HG03439 (cell line): Measurements from ENCODE around the gene CRYBG2.
"Not testable (repeated sequence)": the region's sequence is repeated elsewhere in the genome, so short reads cannot be mapped to it uniquely, and the experiment has no call there.

Experiments
- ATAC-seq: cut with Tn5 transposase; IDR thresholded peaks from one replicate; pipeline ENCODE4 v1.9.1; 2021; ENCODE audit warnings: mild to moderate bottlenecking, moderate library complexity; ENCODE audit not compliant: unreplicated experiment

CRYBG2 gene

DNA sequence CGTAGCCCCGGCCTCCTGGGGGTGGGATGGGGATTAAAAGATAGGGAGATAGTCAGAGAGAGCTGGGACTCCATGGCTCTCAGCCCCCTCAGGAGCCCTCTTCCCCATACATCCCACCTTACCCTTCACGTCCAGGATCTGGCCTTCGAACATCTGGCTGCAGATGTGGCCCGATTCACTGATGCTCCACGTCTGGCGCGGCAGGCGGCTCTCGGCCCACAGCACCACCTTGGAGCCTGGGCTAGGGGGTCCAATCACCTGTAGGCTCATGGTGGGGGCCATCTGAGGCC is 31.9 kb downstream of the CRYBG2 start:
- no peak for ATAC-seq

DNA sequence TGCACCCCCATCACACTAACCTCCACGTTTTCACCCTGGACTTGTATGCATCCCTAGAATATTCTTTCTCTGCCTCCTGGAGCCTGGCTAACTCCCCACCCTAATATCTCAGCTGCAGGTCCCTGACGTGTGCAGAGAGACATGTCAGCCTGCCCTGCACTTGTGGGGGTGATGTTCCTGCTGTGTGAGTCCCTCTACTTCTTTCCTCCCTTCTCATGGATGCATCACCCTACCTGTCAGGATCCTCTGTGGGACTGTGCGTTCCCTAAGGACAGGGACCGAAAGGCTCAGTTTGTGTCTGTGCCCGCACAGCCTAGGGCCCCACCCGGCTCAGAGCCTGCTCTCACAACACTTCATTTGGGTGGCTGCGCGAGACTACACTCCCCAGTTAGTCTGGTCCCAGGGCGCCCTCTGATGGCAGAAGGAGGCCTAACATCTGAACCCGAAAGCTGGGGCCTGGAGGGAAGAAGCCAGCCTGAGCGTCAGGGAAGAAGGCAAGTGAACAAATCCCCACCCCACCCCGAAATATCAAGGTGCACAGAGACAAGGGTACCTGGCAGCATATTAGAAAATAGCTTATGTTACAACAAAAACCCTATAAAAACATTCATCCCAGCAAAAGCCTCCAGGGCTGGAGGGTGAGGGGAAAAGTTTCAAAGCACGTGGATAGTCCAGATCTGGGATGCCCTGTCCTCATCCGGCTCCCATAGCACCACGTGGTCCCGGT is 32.5 kb downstream of the CRYBG2 start:
- ATAC-seq: no peak

DNA sequence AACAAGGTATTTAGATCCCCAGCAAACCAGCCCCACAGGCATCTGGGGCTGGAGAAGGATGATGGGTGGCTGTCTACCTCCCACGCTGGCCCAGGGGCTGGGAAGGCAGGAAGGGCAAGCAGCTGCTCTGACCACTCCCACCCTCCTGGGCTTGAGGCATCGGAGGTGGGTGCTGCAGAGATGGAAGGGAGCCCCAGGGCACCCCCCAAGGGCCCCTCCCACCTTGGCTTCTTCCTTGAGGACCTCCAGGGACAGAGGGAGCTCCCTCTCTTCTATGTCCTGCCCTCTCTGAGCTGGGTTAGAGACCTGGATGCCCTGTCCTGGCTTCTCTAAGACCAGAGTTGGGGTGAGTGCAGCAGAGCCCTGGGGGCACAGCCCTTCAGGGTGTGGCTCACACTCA is 33.0 kb downstream of the CRYBG2 start:
- ATAC-seq: no peak

- ATAC-seq: no peak
These were observed 35.4 kb downstream of the CRYBG2 start for GRCh38 chr1:26318338-26319064.

- no peak for ATAC-seq
These were observed 36.2 kb downstream of the CRYBG2 start, which contains the start of gene CD52 for GRCh38 chr1:26317612-26318337. CD52 (plus strand) TSS chr1:26317958; CDS start chr1:26318018, 60 bp downstream.

- no peak for ATAC-seq
These were observed 36.8 kb downstream of the CRYBG2 start for GRCh38 chr1:26317146-26317545.

- no peak for ATAC-seq
These were observed 37.8 kb downstream of the CRYBG2 start for GRCh38 chr1:26315874-26316850.

- ATAC-seq: no peak
These were observed 39.4 kb downstream of the CRYBG2 start for GRCh38 chr1:26314501-26314900.

GRCh38 chr1:26307966-26308899 is 45.7 kb downstream of the CRYBG2 start:
- not testable (repeated sequence) for ATAC-seq

DNA sequence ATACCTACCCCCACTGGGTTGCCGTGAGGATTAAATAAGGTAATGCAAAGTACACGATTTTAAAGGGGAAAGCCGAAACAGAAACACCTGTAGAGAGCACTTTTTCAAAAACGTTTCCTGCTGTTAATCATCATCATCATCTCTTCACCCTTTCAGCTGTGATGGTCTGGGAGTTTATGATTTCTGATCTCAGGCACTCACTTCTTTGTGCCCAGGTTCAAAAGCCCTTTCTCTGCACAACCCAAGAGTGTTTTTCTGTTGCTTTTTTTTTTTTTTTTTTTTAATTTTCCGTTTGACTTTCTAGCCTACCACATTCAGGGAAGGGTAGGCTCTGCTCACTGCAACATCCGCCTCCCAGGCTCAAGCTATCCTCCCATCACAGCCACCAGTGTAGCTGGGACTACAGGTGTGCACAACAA is 46.6 kb downstream of the CRYBG2 start:
- no peak for ATAC-seq

- peak; percentile 99 for ATAC-seq
These were observed 47.4 kb downstream of the CRYBG2 start, which contains the start of gene UBXN11 for GRCh38 chr1:26306290-26307229. UBXN11 (minus strand) TSS chr1:26306636; CDS start chr1:26302883, 3,753 bp downstream.

DNA sequence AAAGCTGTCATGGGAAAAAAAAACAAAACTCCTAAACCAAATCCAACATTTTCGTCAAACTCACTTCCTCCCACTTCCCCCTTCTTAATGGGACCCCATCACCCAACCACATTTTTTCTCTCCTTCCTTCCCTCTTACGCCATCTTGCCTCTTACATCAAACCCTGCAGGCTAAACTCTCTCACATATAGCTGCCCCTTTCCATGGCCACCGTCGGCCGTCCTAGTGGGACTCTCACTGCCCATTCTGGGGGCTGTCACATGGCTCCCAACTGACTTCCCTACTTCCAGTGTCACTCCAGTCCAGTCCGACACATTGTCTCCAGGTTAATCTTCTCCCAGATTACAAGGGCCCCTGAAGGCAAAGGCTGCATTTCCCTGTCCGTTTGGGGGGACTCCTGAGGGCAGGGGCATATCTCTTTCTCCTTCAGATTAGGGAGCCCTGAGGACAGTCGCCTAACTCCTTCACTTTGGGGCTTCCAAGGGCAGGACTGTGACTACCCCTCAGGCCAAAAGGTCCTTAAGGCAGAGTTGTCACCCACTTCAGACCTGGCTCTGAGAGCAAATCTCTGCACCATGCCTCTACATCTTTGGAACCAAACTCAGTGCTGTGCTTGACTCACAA is 48.2 kb downstream of the CRYBG2 start:
- ATAC-seq: peak; percentile 8

DNA sequence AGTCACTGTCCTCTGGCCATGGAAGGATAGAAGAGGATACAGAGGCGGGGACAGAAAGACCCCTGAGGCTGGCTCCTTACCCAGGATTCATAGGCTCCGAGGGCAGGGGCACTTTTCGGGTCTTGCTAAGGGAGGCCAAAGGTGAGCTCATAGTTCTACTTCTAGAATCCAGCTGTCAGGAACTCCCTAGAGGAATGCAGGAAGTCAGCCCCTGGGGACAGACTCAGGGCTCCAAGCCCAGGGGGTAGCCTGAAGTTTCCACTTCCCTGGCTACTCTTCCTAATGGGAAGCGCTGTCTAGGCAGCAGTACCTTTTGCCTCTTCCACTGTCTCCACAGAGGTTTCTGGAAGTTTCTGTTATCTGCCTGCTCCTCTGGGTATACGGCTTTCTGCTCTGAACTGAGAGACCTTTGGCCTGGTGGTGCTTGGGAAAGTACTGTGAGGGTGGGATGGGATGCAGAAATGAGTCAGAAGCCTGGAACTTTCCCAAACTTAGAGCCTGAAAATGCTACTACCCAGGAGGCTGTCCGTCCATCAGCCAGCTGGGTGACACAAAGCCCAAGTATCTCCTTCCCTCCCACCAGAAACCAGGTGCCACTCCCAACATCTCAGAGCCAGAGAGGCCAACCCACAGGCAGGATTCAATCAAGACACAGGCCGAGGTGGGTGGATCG is 51.1 kb downstream of the CRYBG2 start:
- ATAC-seq: no peak

GRCh38 chr1:26300578-26301275 is 53.2 kb downstream of the CRYBG2 start:
- ATAC-seq: no peak

DNA sequence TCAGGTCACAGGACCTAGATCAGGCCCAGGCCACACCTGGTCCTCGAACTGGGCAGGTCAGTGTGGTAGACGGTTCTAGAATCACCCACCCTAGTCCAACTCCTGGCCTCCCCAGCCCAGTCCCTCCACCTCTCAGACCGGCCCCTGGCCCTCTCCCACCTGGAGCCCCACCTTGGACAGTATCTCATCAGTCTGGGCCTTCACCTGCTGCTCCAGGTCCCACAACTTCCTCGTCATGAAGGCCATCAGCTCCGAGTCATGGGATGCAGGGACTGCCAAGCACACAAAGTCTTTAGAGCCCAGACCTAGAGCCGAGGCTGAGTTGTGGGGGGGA is 56.2 kb downstream of the CRYBG2 start:
- ATAC-seq: no peak

- no peak for ATAC-seq
These were observed 56.7 kb downstream of the CRYBG2 start for GRCh38 chr1:26297057-26297790.
